ENCODE data around the gene UBE2QL1.
"Not testable (repeated sequence)": the region's sequence is repeated elsewhere in the genome, so short reads cannot be mapped to it uniquely, and the experiment has no call there.

UBE2QL1 gene

GRCh38 chr5:6502421-6502820 is 53.8 kb downstream of the UBE2QL1 start:
- DNase-seq: no peak

GRCh38 chr5:6503342-6503741 is 54.7 kb downstream of the UBE2QL1 start:
- no peak for DNase-seq

- DNase-seq: no peak
These were observed 56.2 kb downstream of the UBE2QL1 start for GRCh38 chr5:6504677-6505415.

GRCh38 chr5:6505416-6505755 is 56.7 kb downstream of the UBE2QL1 start:
- DNase-seq: no peak

GRCh38 chr5:6505783-6506557 is 57.3 kb downstream of the UBE2QL1 start:
- DNase-seq: no peak

GRCh38 chr5:6506611-6507010 is 58.0 kb downstream of the UBE2QL1 start:
- no peak for DNase-seq

GRCh38 chr5:6508931-6509330 is 60.3 kb downstream of the UBE2QL1 start:
- no peak for DNase-seq

GRCh38 chr5:6510132-6510531 is 61.5 kb downstream of the UBE2QL1 start:
- no peak for DNase-seq

- no peak for DNase-seq
These were observed 62.3 kb downstream of the UBE2QL1 start for GRCh38 chr5:6510973-6511372.

GRCh38 chr5:6515812-6516211 is 67.2 kb downstream of the UBE2QL1 start:
- DNase-seq: not testable (repeated sequence)

GRCh38 chr5:6516823-6517222 is 68.2 kb downstream of the UBE2QL1 start:
- DNase-seq: no peak

- no peak for DNase-seq
These were observed 68.9 kb downstream of the UBE2QL1 start for GRCh38 chr5:6517510-6517909.

GRCh38 chr5:6518298-6519057 is 69.8 kb downstream of the UBE2QL1 start:
- DNase-seq: no peak

- DNase-seq: no peak
These were observed 71.5 kb downstream of the UBE2QL1 start for GRCh38 chr5:6520201-6520600.

GRCh38 chr5:6522331-6522730 is 73.7 kb downstream of the UBE2QL1 start:
- no peak for DNase-seq

GRCh38 chr5:6522923-6523322 is 74.3 kb downstream of the UBE2QL1 start:
- DNase-seq: no peak

- DNase-seq: no peak
These were observed 76.8 kb downstream of the UBE2QL1 start for GRCh38 chr5:6525422-6525821.

- DNase-seq: no peak
These were observed 77.3 kb downstream of the UBE2QL1 start for GRCh38 chr5:6525910-6526309.

- no peak for DNase-seq
These were observed 79.2 kb downstream of the UBE2QL1 start for GRCh38 chr5:6527749-6528455.

GRCh38 chr5:6535594-6535993 is 86.9 kb downstream of the UBE2QL1 start:
- DNase-seq: no peak

- no peak for DNase-seq
These were observed 90.4 kb downstream of the UBE2QL1 start for GRCh38 chr5:6539060-6539459.

GRCh38 chr5:6540111-6540827 is 91.6 kb downstream of the UBE2QL1 start:
- DNase-seq: no peak
